HG03045 (cell line): Measurements from ENCODE around the gene NR2E1.

Experiments
- ATAC-seq: cut with Tn5 transposase; IDR thresholded peaks from one replicate; pipeline ENCODE4 v1.9.1; 2021; ENCODE audit warnings: mild to moderate bottlenecking, moderate library complexity; ENCODE audit not compliant: unreplicated experiment

The NR2E1 gene

GRCh38 chr6:108152446-108152845 is 13.4 kb upstream of the NR2E1 start:
- no peak for ATAC-seq

- ATAC-seq, result no peak
Observed at GRCh38 chr6:108156180-108156937, 9.5 kb upstream of the NR2E1 start.

- ATAC-seq, result no peak
Observed at GRCh38 chr6:108156938-108157233, 8.9 kb upstream of the NR2E1 start.

GRCh38 chr6:108157234-108157980 is 8.4 kb upstream of the NR2E1 start:
- ATAC-seq, result no peak

GRCh38 chr6:108157981-108158525 is 7.8 kb upstream of the NR2E1 start:
- no peak for ATAC-seq

GRCh38 chr6:108159981-108160380 is 5.8 kb upstream of the NR2E1 start:
- ATAC-seq, result no peak

GRCh38 chr6:108161724-108162282 is 4.0 kb upstream of the NR2E1 start:
- no peak for ATAC-seq

GRCh38 chr6:108163267-108163643 is 2.6 kb upstream of the NR2E1 start:
- no peak for ATAC-seq

GRCh38 chr6:108163644-108164542 is 1.9 kb upstream of the NR2E1 start:
- no peak for ATAC-seq

GRCh38 chr6:108164543-108164814 is 1.3 kb upstream of the NR2E1 start:
- no peak for ATAC-seq

- ATAC-seq, result no peak
Observed at GRCh38 chr6:108164815-108165706, 761 bp upstream of the NR2E1 start.

GRCh38 chr6:108166664-108167448 is 1.0 kb downstream of the NR2E1 start:
- no peak for ATAC-seq

GRCh38 chr6:108167449-108168089 is 1.7 kb downstream of the NR2E1 start:
- ATAC-seq, result no peak

GRCh38 chr6:108168090-108168463 is 2.3 kb downstream of the NR2E1 start:
- no peak for ATAC-seq

GRCh38 chr6:108168501-108169463 is 3.0 kb downstream of the NR2E1 start:
- ATAC-seq, result no peak

- no peak for ATAC-seq
Observed at GRCh38 chr6:108169464-108170331, 3.9 kb downstream of the NR2E1 start.
